Nephron (organoid): ENCODE data around the gene ERG.

Experiments used
- H3K27ac Mint-ChIP-seq, 3 experiments: 2 replicates each; pipeline ENCODE4 v1.8.0; 2020; ENCODE audit warnings: mixed read lengths in 3 of 3, mild to moderate bottlenecking in 2 of 3, moderate library complexity in 1 of 3
- H3K27me3 Mint-ChIP-seq: 2 replicates; pipeline ENCODE4 v1.8.0; 2021; ENCODE audit warnings: low read depth, mild to moderate bottlenecking, moderate library complexity, mixed read lengths
- H3K36me3 Mint-ChIP-seq: 2 replicates; pipeline ENCODE4 v1.8.0; 2020; ENCODE audit warnings: low read depth, mixed read lengths
- H3K4me1 Mint-ChIP-seq: 2 replicates; pipeline ENCODE4 v1.8.0; 2020; ENCODE audit warnings: mixed read lengths
- H3K4me3 Mint-ChIP-seq, 3 experiments: 2 replicates each; pipeline ENCODE4 v1.8.0; 2020; ENCODE audit warnings: mild to moderate bottlenecking in 3 of 3, mixed read lengths in 3 of 3, moderate library complexity in 2 of 3
- H3K9me3 Mint-ChIP-seq: 2 replicates; pipeline ENCODE4 v1.8.0; 2020; ENCODE audit warnings: mixed read lengths
- TF ChIP-seq, protein P1 (sequence below), 3 experiments: fragments of 200-600 bp; sonication (generic); IDR thresholded peaks; one replicate each; pipeline ENCODE4 v1.5.0; 2021; ENCODE audit warnings: antibody characterized with exemption in 3 of 3; ENCODE audit not compliant: unreplicated experiment in 3 of 3

ERG gene

DNA sequence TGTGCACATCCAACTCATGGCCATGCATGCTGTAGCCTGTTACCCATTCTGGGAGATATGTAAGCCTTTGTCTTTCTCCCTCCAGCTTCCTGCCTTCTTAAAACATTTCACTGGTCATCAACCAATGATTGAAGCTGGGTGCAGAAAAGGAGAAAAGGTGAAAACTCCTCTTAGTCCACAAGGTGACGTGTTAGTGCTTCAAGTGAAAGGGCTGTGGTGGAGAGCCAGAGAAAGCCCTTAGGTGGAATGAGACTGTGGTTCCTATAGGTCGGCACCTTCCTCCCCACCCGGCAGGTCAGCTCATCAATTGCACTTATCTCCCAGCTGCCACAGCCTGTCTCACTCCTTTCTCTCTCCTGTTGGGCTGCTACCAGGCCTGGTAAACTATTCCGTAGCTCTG lies 30.4 kb downstream of the ERG start:
- no peak overlapping the region for H3K4me3 Mint-ChIP-seq
- H3K36me3 Mint-ChIP-seq, result no peaks in the 10 kb centered on the region
- TF ChIP-seq, protein P1, sequence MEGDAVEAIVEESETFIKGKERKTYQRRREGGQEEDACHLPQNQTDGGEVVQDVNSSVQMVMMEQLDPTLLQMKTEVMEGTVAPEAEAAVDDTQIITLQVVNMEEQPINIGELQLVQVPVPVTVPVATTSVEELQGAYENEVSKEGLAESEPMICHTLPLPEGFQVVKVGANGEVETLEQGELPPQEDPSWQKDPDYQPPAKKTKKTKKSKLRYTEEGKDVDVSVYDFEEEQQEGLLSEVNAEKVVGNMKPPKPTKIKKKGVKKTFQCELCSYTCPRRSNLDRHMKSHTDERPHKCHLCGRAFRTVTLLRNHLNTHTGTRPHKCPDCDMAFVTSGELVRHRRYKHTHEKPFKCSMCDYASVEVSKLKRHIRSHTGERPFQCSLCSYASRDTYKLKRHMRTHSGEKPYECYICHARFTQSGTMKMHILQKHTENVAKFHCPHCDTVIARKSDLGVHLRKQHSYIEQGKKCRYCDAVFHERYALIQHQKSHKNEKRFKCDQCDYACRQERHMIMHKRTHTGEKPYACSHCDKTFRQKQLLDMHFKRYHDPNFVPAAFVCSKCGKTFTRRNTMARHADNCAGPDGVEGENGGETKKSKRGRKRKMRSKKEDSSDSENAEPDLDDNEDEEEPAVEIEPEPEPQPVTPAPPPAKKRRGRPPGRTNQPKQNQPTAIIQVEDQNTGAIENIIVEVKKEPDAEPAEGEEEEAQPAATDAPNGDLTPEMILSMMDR (IDR thresholded peaks at IDR 0.05; ENCODE audit: unreplicated experiment in 3 of 3), result no peak
- peaks cover 10% of the 10 kb centered on the region for H3K27me3 Mint-ChIP-seq
- no peaks in the 10 kb centered on the region for H3K9me3 Mint-ChIP-seq
- H3K4me1 Mint-ChIP-seq, result no peaks in the 10 kb centered on the region
- no peak overlapping the region for H3K27ac Mint-ChIP-seq

DNA sequence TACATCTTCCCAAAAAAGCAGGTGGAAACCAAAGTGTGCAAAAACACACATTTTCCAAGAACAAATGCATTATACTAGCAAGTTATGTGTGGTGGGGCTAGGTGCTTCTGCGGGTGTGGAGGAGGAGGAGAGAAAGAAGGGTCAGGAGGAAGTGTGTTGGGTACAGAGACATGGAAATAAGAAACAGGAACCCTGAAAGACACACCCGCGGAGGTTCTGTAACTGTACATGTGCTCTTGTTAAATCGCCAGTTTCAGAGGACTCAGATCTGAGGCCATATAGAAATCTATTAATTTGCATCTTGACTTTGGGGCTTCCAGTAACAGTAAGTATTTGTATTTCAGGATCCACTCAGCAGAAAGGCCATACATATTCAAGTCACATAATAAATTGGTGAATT lies 30.9 kb downstream of the ERG start:
- H3K4me3 Mint-ChIP-seq, result no peak overlapping the region
- TF ChIP-seq, protein P1 (IDR thresholded peaks at IDR 0.05; ENCODE audit: unreplicated experiment in 3 of 3), result no peak

DNA sequence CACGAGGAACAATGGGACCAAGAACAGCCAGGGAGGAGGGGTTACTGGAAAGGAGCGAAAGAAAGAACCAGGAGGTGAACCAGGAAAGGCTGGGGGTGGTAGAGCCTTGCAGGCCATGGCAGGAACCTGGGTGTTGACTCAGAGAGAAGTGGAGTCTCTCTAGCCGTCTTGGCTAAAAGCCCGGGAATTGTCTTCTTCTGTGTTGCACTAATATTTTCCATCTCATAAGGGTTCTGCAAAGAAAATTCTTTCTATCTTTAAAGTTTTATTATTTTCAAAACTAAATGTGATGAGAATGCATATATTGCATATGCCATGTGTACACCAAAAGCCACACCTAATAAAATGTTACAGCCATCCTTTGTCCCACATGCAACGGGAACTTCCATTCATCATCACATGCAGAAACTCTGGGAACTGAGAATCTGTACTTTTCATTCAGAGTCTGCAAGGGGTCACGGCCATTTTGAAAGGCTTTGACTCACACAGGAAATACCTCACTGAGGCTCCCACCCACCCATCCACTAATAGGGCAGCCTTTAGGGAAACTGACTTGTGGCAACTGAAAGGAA lies 38.0 kb downstream of the ERG start:
- no peaks in the 10 kb centered on the region for H3K9me3 Mint-ChIP-seq
- no peaks in the 10 kb centered on the region for H3K4me1 Mint-ChIP-seq
- no peak overlapping the region for H3K4me3 Mint-ChIP-seq
- TF ChIP-seq, protein P1 (IDR thresholded peaks at IDR 0.05; ENCODE audit: unreplicated experiment in 3 of 3), result no peak
- H3K36me3 Mint-ChIP-seq, result no peaks in the 10 kb centered on the region
- H3K27ac Mint-ChIP-seq, result peak overlapping the region; percentile 1 to 57 (median 8)
- peaks cover 3% of the 10 kb centered on the region for H3K27me3 Mint-ChIP-seq

More for the DNA sequence above, 30.9 kb downstream of the ERG start:
- Mint-ChIP-seq H3K27me3 (peaks cover 5% of the 10 kb centered on the region), H3K27ac (no peak overlapping the region), H3K36me3 (no peaks in the 10 kb centered on the region), H3K9me3 (no peaks in the 10 kb centered on the region), H3K4me1 (no peaks in the 10 kb centered on the region)

DNA sequence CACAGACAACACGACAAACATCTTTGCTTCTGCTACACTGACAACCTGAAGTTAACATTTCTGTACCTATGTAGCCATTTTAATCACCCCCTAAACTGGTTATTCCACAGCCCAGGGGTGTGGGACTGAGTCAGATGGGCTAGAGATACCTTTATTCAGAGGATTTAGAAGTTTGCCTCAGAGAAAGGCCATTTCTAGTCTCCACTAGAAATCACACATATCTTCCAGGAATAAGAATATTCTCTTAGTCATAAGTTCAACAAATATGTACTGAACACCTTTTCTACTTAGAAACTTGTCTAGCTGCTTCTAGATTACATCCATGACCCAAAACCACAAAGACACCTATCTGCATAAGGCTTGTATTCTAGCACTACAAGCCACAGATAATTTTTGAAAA lies 38.8 kb downstream of the ERG start:
- H3K27me3 Mint-ChIP-seq, result no peaks in the 10 kb centered on the region
- TF ChIP-seq, protein P1 (IDR thresholded peaks at IDR 0.05; ENCODE audit: unreplicated experiment in 3 of 3), result no peak
- no peaks in the 10 kb centered on the region for H3K9me3 Mint-ChIP-seq
- H3K4me3 Mint-ChIP-seq, result no peak overlapping the region
- H3K36me3 Mint-ChIP-seq, result no peaks in the 10 kb centered on the region
- no peaks in the 10 kb centered on the region for H3K4me1 Mint-ChIP-seq
- H3K27ac Mint-ChIP-seq, result peak overlapping the region in 2 of 3 experiments; percentile 1 to 8

DNA sequence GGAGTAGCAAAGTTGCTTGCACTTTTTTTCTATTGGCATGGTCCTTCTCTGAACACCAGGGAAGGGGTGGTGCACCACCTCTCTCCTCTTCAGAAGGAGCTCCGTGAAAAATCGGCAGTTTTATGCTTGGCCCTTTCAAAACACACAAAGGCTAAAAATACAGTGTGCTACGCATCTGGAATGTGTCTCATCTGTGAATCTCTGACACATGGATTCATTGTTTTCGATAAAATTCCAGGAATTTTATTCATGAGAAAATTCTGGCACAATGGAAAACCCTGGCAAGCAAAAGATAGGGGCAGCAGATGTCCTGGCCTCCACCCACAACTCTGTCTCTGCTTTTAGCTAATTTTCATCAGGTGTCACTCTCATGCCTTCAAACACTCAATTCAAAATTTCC lies 42.9 kb downstream of the ERG start:
- no peaks in the 10 kb centered on the region for H3K27me3 Mint-ChIP-seq

DNA sequence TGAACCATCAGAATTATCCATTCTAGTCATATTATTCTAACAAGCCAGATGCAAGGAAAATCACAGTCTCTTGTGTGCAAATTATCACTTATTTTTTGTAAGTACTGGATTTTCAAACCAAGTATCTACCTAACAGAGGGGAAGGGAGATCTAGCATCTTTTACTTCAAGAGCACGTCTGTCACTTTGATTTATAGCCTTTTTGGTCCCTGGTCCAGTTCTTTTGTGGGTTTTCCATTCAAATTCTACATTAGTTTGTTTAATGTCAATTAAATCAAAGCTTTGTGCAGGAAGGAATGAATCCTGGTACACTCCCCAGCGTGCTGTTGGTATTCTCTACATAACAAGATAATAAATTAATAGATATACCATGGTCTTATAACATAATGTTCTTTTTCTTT lies 43.6 kb downstream of the ERG start:
- H3K4me3 Mint-ChIP-seq, result no peak overlapping the region
- H3K9me3 Mint-ChIP-seq, result no peaks in the 10 kb centered on the region
- no peaks in the 10 kb centered on the region for H3K4me1 Mint-ChIP-seq
- TF ChIP-seq, protein P1 (IDR thresholded peaks at IDR 0.05; ENCODE audit: unreplicated experiment in 3 of 3), result no peak
- H3K27me3 Mint-ChIP-seq, result no peaks in the 10 kb centered on the region
- no peak overlapping the region for H3K27ac Mint-ChIP-seq
- no peaks in the 10 kb centered on the region for H3K36me3 Mint-ChIP-seq

More for the DNA sequence above, 42.9 kb downstream of the ERG start:
- H3K4me3 Mint-ChIP-seq, result no peak overlapping the region
- no peaks in the 10 kb centered on the region for H3K4me1 Mint-ChIP-seq
- TF ChIP-seq, protein P1 (IDR thresholded peaks at IDR 0.05; ENCODE audit: unreplicated experiment in 3 of 3), result no peak
- H3K36me3 Mint-ChIP-seq, result no peaks in the 10 kb centered on the region
- no peaks in the 10 kb centered on the region for H3K9me3 Mint-ChIP-seq
- H3K27ac Mint-ChIP-seq, result no peak overlapping the region
